Sigmoid colon (tissue), 3 donors: ENCODE results near the gene STAP2.

Experiments used
- CTCF ChIP-seq, 4 experiments: fragments of 450-650 bp in 3 of 4; fragments of 200-600 bp in 1 of 4; IDR thresholded peaks; one replicate each; pipeline ENCODE4 v1.5.1; 2016 to 2019; ENCODE audit warnings: antibody characterized with exemption in 4 of 4, mild to moderate bottlenecking in 3 of 4, moderate library complexity in 2 of 4
- POLR2A ChIP-seq, 2 donors: fragments of 450-650 bp; IDR thresholded peaks; one replicate each; pipeline ENCODE4 v1.6.1; 2016; ENCODE audit warnings: antibody characterized with exemption in 2 of 2, mild to moderate bottlenecking in 2 of 2, moderate library complexity in 2 of 2

DNA sequence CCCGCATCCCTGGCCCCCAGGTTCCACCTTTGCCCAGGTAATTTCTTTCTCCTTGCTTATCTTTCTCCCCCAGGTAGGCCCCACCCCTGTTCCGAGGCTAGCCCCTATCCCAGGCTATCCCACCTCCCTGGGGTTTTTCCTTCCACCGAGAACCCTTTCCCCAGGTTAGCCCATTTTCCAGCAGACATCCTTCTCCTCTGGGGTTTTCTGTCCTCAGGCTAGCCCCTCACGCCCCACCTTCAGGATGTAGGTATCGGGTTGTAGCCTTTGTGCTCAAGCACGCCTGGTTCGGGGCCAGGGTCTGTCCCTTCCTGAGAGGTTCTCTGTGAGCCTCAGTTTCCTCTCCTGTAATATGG lies 33.4 kb downstream of the STAP2 start:
- TF ChIP-seq CTCF (IDR thresholded peaks at IDR 0.05) (no peak), POLR2A (IDR thresholded peaks at IDR 0.05) (no peak)
